Activated CD4-positive, alpha-beta T cell treated with anti-CD3 and anti-CD28 coated beads for 36 hours (primary cell): ENCODE measurements around the gene CALCR. TPM values are rescaled to one million over a fixed set of nuclear protein-coding genes. Genes with fewer than 3 reads are reported as not detected.

Experiments used
- ATAC-seq: fragments of 200-7000 bp; cut with Tn5 transposase; one replicate; pipeline ENCODE4 v1.10.0; 2021; ENCODE audit warnings: mild to moderate bottlenecking, moderate library complexity
- CTCF ChIA-PET: fragments of 350-600 bp; sonication (Branson Sonifier 250); formaldehyde crosslinking; loops from one replicate; lab custom pipeline; 2021; ENCODE audit warnings: antibody characterized with exemption; lab: Charles Lee
- POLR2A ChIA-PET: fragments of 350-600 bp; sonication (Branson Sonifier 250); formaldehyde crosslinking; loops from one replicate; lab custom pipeline; 2021; ENCODE audit warnings: antibody characterized with exemption, inconsistent platforms; lab: Charles Lee
- DNase-seq: peaks from one replicate; pipeline ENCODE4 v3.0.0-alpha.2; 2020
- H3K27ac Mint-ChIP-seq: one replicate; pipeline ENCODE4 v1.8.0; 2021; ENCODE audit warnings: mixed read lengths
- H3K27me3 Mint-ChIP-seq: one replicate; pipeline ENCODE4 v1.8.0; 2021; ENCODE audit warnings: mixed read lengths
- H3K36me3 Mint-ChIP-seq: one replicate; pipeline ENCODE4 v1.8.0; 2021; ENCODE audit warnings: low read depth, mixed read lengths
- H3K4me1 Mint-ChIP-seq: one replicate; pipeline ENCODE4 v1.8.0; 2021; ENCODE audit warnings: mixed read lengths
- H3K4me3 Mint-ChIP-seq: one replicate; pipeline ENCODE4 v1.8.0; 2021; ENCODE audit warnings: mild to moderate bottlenecking, moderate library complexity, mixed read lengths
- H3K9me3 Mint-ChIP-seq: one replicate; pipeline ENCODE4 v1.8.0; 2021; ENCODE audit warnings: low read depth, mixed read lengths
- intact Hi-C, 2 experiments: fragments of 100-400 bp; cut with DNase I in 1 of 2; cut with micrococcal nuclease in 1 of 2; formaldehyde crosslinking; loops; one replicate each; pipeline versions ENCODE4 v1.14.2 to v1.15.1; 2022 to 2024; cut with DNase I, micrococcal nuclease
- total RNA-seq, 2 experiments: library from RNA; stranded (reverse); gene quantifications; one replicate each; pipeline ENCODE4 v1.2.3, GENCODE V29; 2021

Gene CALCR
- total RNA-seq, 2 experiments from 2014 or later, result not detected

DNA sequence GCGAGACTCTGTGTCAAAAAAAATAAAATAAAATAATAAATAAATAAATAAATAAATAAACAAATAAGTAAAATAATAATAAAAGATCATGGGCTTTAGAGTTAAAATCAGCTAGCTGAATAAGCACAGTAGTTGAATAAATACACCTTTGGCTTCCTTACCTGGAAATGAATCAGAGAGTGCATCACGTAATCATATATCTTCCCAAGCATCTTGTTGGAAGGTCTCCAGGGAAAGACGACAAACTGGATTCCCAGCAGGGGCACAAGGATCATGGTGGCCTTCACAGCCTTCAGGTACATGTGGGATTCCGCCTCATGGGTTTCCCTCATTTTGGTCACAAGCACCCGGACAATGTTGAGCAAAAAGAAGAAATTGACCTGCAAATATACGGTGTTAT lies 138.7 kb downstream of the CALCR start:
- Mint-ChIP-seq H3K4me1 (no peaks in the 10 kb centered on the region), H3K4me3 (no peak overlapping the region), H3K9me3 (no peaks in the 10 kb centered on the region), H3K27me3 (no peaks in the 10 kb centered on the region), H3K27ac (no peak overlapping the region), H3K36me3 (no peaks in the 10 kb centered on the region)
- CTCF ChIA-PET, result no interaction called here
- ATAC-seq (no peak), DNase-seq (no peak)
- POLR2A ChIA-PET, result no interaction called here
- intact Hi-C loops, result no loop called here

- no peaks in the 10 kb centered on the region for H3K9me3 Mint-ChIP-seq
- no peaks in the 10 kb centered on the region for H3K27me3 Mint-ChIP-seq
- DNase-seq (no peak), ATAC-seq (no peak)
- no peaks in the 10 kb centered on the region for H3K36me3 Mint-ChIP-seq
- no peaks in the 10 kb centered on the region for H3K4me1 Mint-ChIP-seq
- H3K4me3 Mint-ChIP-seq, result no peak overlapping the region
- ChIA-PET CTCF (interaction anchor here (0.6 to 2.9 kb wide), 2 partner anchors 11 to 72 kb away, joined by 3 to 10 read pairs; no protein-coding TSS in a partner anchor), POLR2A (no interaction called here)
- H3K27ac Mint-ChIP-seq, result no peak overlapping the region
- intact Hi-C loops, result no loop called here
These were observed 142.4 kb downstream of the CALCR start for GRCh38 chr7:93432130-93432529.

GRCh38 chr7:93430917-93431588 lies 143.5 kb downstream of the CALCR start:
- H3K36me3 Mint-ChIP-seq, result no peaks in the 10 kb centered on the region
- ChIA-PET CTCF (interaction anchor here (0.5 to 2.9 kb wide), 3 partner anchors 12 to 253 kb away, joined by 3 to 10 read pairs (median 3); no protein-coding TSS in a partner anchor), POLR2A (no interaction called here)
- intact Hi-C loops, result no loop called here
- no peaks in the 10 kb centered on the region for H3K4me1 Mint-ChIP-seq
- ATAC-seq, result no peak
- H3K9me3 Mint-ChIP-seq, result no peaks in the 10 kb centered on the region
- no peak for DNase-seq
- no peak overlapping the region for H3K4me3 Mint-ChIP-seq
- peaks cover under 1% of the 10 kb centered on the region for H3K27me3 Mint-ChIP-seq
- no peak overlapping the region for H3K27ac Mint-ChIP-seq

- DNase-seq, result no peak
- intact Hi-C loops, result no loop called here
- ChIA-PET POLR2A (no interaction called here), CTCF (interaction anchor here (0.7 to 2.9 kb wide), 2 partner anchors 13 to 328 kb away, joined by 3 to 10 read pairs; no protein-coding TSS in a partner anchor)
- Mint-ChIP-seq H3K4me3 (no peak overlapping the region), H3K9me3 (no peaks in the 10 kb centered on the region), H3K36me3 (no peaks in the 10 kb centered on the region), H3K27me3 (peaks cover 1% of the 10 kb centered on the region), H3K4me1 (no peaks in the 10 kb centered on the region), H3K27ac (no peak overlapping the region)
- ATAC-seq, result no peak
These were observed 145.0 kb downstream of the CALCR start for GRCh38 chr7:93429563-93429962.

GRCh38 chr7:93427107-93427506 lies 147.4 kb downstream of the CALCR start:
- ATAC-seq (no peak), DNase-seq (no peak)
- intact Hi-C loops, result no loop called here
- ChIA-PET CTCF (no interaction called here), POLR2A (no interaction called here)
- Mint-ChIP-seq H3K36me3 (no peaks in the 10 kb centered on the region), H3K27me3 (peaks cover 7% of the 10 kb centered on the region), H3K4me3 (no peak overlapping the region), H3K9me3 (no peaks in the 10 kb centered on the region), H3K27ac (no peak overlapping the region), H3K4me1 (no peaks in the 10 kb centered on the region)

GRCh38 chr7:93426155-93426696 lies 148.3 kb downstream of the CALCR start:
- Mint-ChIP-seq H3K27me3 (peaks cover 8% of the 10 kb centered on the region), H3K27ac (no peak overlapping the region), H3K4me1 (no peaks in the 10 kb centered on the region), H3K4me3 (no peak overlapping the region), H3K36me3 (no peaks in the 10 kb centered on the region), H3K9me3 (no peaks in the 10 kb centered on the region)
- POLR2A ChIA-PET, result no interaction called here
- intact Hi-C loops, result no loop called here
- CTCF ChIA-PET, result no interaction called here
- ATAC-seq (no peak), DNase-seq (no peak)

- H3K4me3 Mint-ChIP-seq, result no peak overlapping the region
- ATAC-seq (no peak), DNase-seq (no peak)
- H3K4me1 Mint-ChIP-seq, result no peaks in the 10 kb centered on the region
- intact Hi-C loops, result no loop called here
- no peaks in the 10 kb centered on the region for H3K9me3 Mint-ChIP-seq
- H3K36me3 Mint-ChIP-seq, result no peaks in the 10 kb centered on the region
- CTCF ChIA-PET, result no interaction called here
- no peak overlapping the region for H3K27ac Mint-ChIP-seq
- H3K27me3 Mint-ChIP-seq, result peaks cover 10% of the 10 kb centered on the region
- POLR2A ChIA-PET, result no interaction called here
These were observed 159.9 kb downstream of the CALCR start for GRCh38 chr7:93414574-93414973.

DNA sequence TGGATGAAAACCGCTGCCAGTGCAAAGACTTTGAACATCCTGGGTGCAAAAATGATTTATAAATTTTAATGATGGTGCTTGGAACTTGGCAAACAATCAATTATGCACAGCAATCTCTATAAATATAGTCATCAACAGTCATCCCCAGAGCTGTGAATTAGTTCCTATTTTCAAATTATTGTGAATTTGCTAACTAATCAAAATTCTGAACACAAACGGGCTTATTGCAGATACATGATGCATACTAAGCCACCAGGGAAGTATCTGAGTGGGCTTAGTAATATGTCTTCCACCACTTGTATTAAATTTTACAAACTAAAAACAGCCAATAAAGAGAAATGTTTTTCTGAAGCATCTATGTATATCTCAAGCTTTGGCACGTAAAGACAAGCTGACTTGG lies 165.2 kb downstream of the CALCR start:
- peaks cover 6% of the 10 kb centered on the region for H3K27me3 Mint-ChIP-seq
- ATAC-seq (no peak), DNase-seq (no peak)
- H3K4me1 Mint-ChIP-seq, result no peaks in the 10 kb centered on the region
- intact Hi-C loops, result no loop called here
- H3K27ac Mint-ChIP-seq, result no peak overlapping the region
- CTCF ChIA-PET, result no interaction called here
- POLR2A ChIA-PET, result no interaction called here
- no peak overlapping the region for H3K4me3 Mint-ChIP-seq
- peaks cover 8% of the 10 kb centered on the region for H3K9me3 Mint-ChIP-seq
- no peaks in the 10 kb centered on the region for H3K36me3 Mint-ChIP-seq

DNA sequence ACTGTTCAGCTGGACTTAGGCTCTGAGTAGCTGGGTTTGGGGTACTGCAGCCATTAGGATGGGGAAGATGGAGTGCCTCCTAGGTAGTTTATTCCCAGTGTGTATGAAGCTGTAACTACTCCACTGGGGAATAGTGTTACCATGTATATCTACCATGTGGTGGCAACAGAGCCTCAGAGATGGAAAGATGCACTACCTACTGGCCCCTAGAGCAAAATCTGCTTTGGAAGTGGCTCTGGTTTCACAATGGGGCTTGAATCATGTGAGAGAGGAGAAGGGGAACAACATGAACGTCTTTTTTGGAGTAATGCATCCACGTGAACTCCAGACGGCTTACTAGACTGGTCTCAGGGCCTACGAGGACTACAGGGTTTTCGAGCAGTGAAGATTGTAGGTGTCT lies 167.3 kb downstream of the CALCR start:
- H3K4me3 Mint-ChIP-seq, result no peak overlapping the region

GRCh38 chr7:93402944-93403343 lies 171.6 kb downstream of the CALCR start:
- intact Hi-C loops, result no loop called here
- POLR2A ChIA-PET, result no interaction called here
- H3K4me1 Mint-ChIP-seq, result no peaks in the 10 kb centered on the region
- H3K9me3 Mint-ChIP-seq, result peaks cover 8% of the 10 kb centered on the region
- H3K4me3 Mint-ChIP-seq, result no peak overlapping the region
- CTCF ChIA-PET, result no interaction called here
- peaks cover 2% of the 10 kb centered on the region for H3K27me3 Mint-ChIP-seq
- no peak overlapping the region for H3K27ac Mint-ChIP-seq
- DNase-seq, result no peak
- no peak for ATAC-seq
- no peaks in the 10 kb centered on the region for H3K36me3 Mint-ChIP-seq

More for the DNA sequence above, 167.3 kb downstream of the CALCR start:
- peaks cover 7% of the 10 kb centered on the region for H3K27me3 Mint-ChIP-seq
- ATAC-seq, result no peak
- CTCF ChIA-PET, result no interaction called here
- intact Hi-C loops, result no loop called here
- peaks cover 8% of the 10 kb centered on the region for H3K9me3 Mint-ChIP-seq
- H3K27ac Mint-ChIP-seq, result no peak overlapping the region
- H3K4me1 Mint-ChIP-seq, result no peaks in the 10 kb centered on the region
- H3K36me3 Mint-ChIP-seq, result no peaks in the 10 kb centered on the region
- POLR2A ChIA-PET, result no interaction called here
- DNase-seq, result no peak

DNA sequence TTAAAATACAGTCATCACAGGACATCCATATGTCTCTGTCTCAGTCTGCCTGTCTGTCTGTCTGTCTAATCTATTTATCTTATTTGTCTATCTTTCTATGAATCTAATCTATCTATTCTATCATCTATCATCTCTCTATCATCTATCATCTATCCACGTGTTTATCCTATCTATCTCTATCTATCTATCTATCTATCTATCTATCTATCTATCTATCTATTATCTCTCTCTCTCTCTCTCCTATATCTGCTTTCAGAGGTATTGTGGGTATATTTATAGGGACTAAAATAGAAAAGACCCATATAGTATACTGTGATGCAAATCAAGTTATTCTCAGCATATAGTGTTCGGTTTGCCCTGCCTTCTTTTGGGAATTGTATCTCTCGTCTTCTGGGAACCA lies 174.9 kb downstream of the CALCR start:
- Mint-ChIP-seq H3K4me3 (no peak overlapping the region), H3K9me3 (no peaks in the 10 kb centered on the region), H3K27me3 (peaks cover 2% of the 10 kb centered on the region), H3K27ac (no peak overlapping the region), H3K36me3 (no peaks in the 10 kb centered on the region), H3K4me1 (no peaks in the 10 kb centered on the region)
- DNase-seq, result no peak
- intact Hi-C loops, result no loop called here
- CTCF ChIA-PET, result no interaction called here
- no peak for ATAC-seq
- POLR2A ChIA-PET, result no interaction called here

DNA sequence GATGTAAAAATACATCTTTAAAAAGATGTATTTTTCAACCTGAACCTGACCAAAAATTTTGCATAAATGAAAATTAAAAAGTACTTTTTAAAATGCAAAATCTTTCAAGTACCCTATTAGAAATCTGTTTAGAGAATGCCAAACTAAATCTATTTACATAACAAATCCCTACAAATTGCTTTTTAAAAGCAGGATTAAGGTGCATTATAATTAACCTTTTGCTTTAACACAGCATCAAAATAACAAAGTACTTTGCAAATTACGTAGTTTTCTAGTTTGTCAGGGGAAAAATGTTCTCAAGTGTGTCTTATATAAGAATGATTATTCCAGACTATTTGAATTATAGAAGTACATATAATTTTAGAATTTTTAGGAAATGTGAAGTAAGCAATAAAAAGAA lies 181.5 kb downstream of the CALCR start:
- Mint-ChIP-seq H3K4me1 (no peaks in the 10 kb centered on the region), H3K9me3 (no peaks in the 10 kb centered on the region), H3K27ac (no peak overlapping the region), H3K27me3 (peaks cover 5% of the 10 kb centered on the region), H3K36me3 (no peaks in the 10 kb centered on the region), H3K4me3 (no peak overlapping the region)
- intact Hi-C loops, result no loop called here
- ChIA-PET POLR2A (no interaction called here), CTCF (no interaction called here)
- DNase-seq (no peak), ATAC-seq (no peak)
